Esophagus muscularis mucosa (tissue), 4 donors: ENCODE results near the gene VSX1.

Source experiments
- CTCF ChIP-seq, 3 experiments: fragments of 200-600 bp in 2 of 3; fragments of 450-650 bp in 1 of 3; sonication (generic) in 2 of 3; IDR thresholded peaks; one replicate each; pipeline ENCODE4 v1.5.1; 2017 to 2019; ENCODE audit warnings: antibody characterized with exemption in 3 of 3, mild to moderate bottlenecking in 2 of 3, moderate library complexity in 1 of 3
- EP300 ChIP-seq: sonication (generic); formaldehyde crosslinking; IDR thresholded peaks from one replicate; pipeline ENCODE4 v1.6.1; 2017; ENCODE audit warnings: antibody characterized with exemption
- POLR2A ChIP-seq: fragments of 450-650 bp; IDR thresholded peaks from one replicate; pipeline ENCODE4 v1.6.1; 2017; ENCODE audit warnings: antibody characterized with exemption, moderate library complexity, mild to moderate bottlenecking, low read depth
- POLR2AphosphoS5 ChIP-seq, 2 donors: sonication (generic); formaldehyde crosslinking; IDR thresholded peaks; one replicate each; pipeline ENCODE4 v1.6.1; 2017; ENCODE audit warnings: antibody characterized with exemption in 2 of 2

- no peak for TF ChIP-seq CTCF (IDR thresholded peaks at IDR 0.05)
- TF ChIP-seq POLR2A = no peak
- no peak for TF ChIP-seq EP300
- TF ChIP-seq POLR2AphosphoS5 (IDR thresholded peaks at IDR 0.05) = no peak
Measured at GRCh38 chr20:25045343-25045712, 36.6 kb downstream of the VSX1 start.
